DOHH2 (cell line): ENCODE results near the gene GLCE.

ENCODE experiments used
- H3F3A ChIP-seq: fragments of 200-600 bp; sonication (generic), shearing (Covaris generic); 2 replicates; pipeline ENCODE4 v1.6.0; 2016; ENCODE audit warnings: antibody characterized with exemption, mild to moderate bottlenecking; ENCODE audit not compliant: control insufficient read depth, insufficient read depth
- H3K27ac ChIP-seq: fragments of 200-600 bp; sonication (generic); 2 replicates; pipeline ENCODE4 v1.5.1; 2014; ENCODE audit warnings: low read depth, mild to moderate bottlenecking, low read length, moderate library complexity
- H3K27me3 ChIP-seq: fragments of 200-600 bp; sonication (generic); 2 replicates; pipeline ENCODE4 v1.6.1; 2014; ENCODE audit warnings: mild to moderate bottlenecking, low read length, mixed read lengths; ENCODE audit not compliant: control insufficient read depth
- H3K36me3 ChIP-seq: fragments of 200-600 bp; sonication (generic); 2 replicates; pipeline ENCODE4 v1.6.1; 2014; ENCODE audit warnings: mild to moderate bottlenecking, low read length, moderate library complexity, mixed read lengths; ENCODE audit not compliant: control insufficient read depth
- H3K4me1 ChIP-seq: fragments of 200-600 bp; sonication (generic); 2 replicates; pipeline ENCODE4 v1.6.1; 2014; ENCODE audit warnings: mild to moderate bottlenecking, low read length, mixed read lengths; ENCODE audit not compliant: control insufficient read depth
- H3K4me2 ChIP-seq: fragments of 200-600 bp; sonication (generic); 2 replicates; pipeline ENCODE4 v1.6.0; 2014; ENCODE audit warnings: mild to moderate bottlenecking, low read length, moderate library complexity
- H3K4me3 ChIP-seq: fragments of 200-600 bp; sonication (generic); 2 replicates; pipeline ENCODE4 v1.5.1; 2014; ENCODE audit warnings: mild to moderate bottlenecking, low read length, mixed read lengths
- H3K79me2 ChIP-seq: fragments of 200-600 bp; sonication (generic); 2 replicates; pipeline ENCODE4 v1.6.1; 2014; ENCODE audit warnings: mild to moderate bottlenecking, low read length, mixed read lengths; ENCODE audit not compliant: control insufficient read depth
- H3K9me2 ChIP-seq: fragments of 200-600 bp; sonication (generic); replicated peaks from 2 replicates; pipeline ENCODE4 v1.6.1; 2014; ENCODE audit warnings: mild to moderate bottlenecking, low read length, mixed read lengths; ENCODE audit not compliant: control insufficient read depth
- H3K9me3 ChIP-seq: fragments of 200-600 bp; sonication (generic); 2 replicates; pipeline ENCODE4 v1.6.1; 2014; ENCODE audit warnings: antibody characterized with exemption, low read length, mixed read lengths; ENCODE audit not compliant: control insufficient read depth, insufficient read depth
- H4K20me1 ChIP-seq: fragments of 200-600 bp; sonication (generic); 2 replicates; pipeline ENCODE4 v1.6.0; 2014; ENCODE audit warnings: low read depth, mild to moderate bottlenecking, antibody characterized with exemption, low read length, moderate library complexity; ENCODE audit not compliant: control insufficient read depth, insufficient read depth
- EZH2phosphoT487 ChIP-seq: fragments of 200-600 bp; sonication (generic); IDR thresholded peaks from 2 replicates; pipeline ENCODE4 v1.6.1; 2017; ENCODE audit warnings: borderline replicate concordance, mild to moderate bottlenecking, antibody characterized with exemption, low read length, moderate library complexity, mixed read lengths
- TF ChIP-seq, protein P1 (sequence below): fragments of 200-600 bp; sonication (generic); IDR thresholded peaks from one replicate; pipeline ENCODE4 v1.5.1; 2014; ENCODE audit warnings: antibody characterized with exemption, mild to moderate bottlenecking, low read depth, low read length; ENCODE audit not compliant: poor library complexity, severe bottlenecking

Gene GLCE

GRCh38 chr15:69308949-69309348, 148.5 kb downstream of the GLCE start:
- no peak overlapping the region for H3K27ac ChIP-seq
- peaks cover 6% of the 10 kb centered on the region; the same call in 1 of the 2 replicates for H3K4me1 ChIP-seq
- H3K79me2 ChIP-seq: no peaks in the 10 kb centered on the region
- no peak overlapping the region for H3K4me2 ChIP-seq
- H3K27me3 ChIP-seq: peaks cover 2% of the 10 kb centered on the region
- no peak for TF ChIP-seq EZH2phosphoT487
- no peaks in the 10 kb centered on the region for H4K20me1 ChIP-seq
- H3F3A ChIP-seq: no peaks in the 10 kb centered on the region
- H3K36me3 ChIP-seq: no peaks in the 10 kb centered on the region
- no peaks in the 10 kb centered on the region for H3K9me3 ChIP-seq
- no peak overlapping the region for H3K4me3 ChIP-seq
- no peaks in the 10 kb centered on the region for H3K9me2 ChIP-seq

GRCh38 chr15:69311319-69311721, 150.9 kb downstream of the GLCE start:
- Histone ChIP-seq H3K4me3 (no peak overlapping the region), H3K27me3 (peaks cover 9% of the 10 kb centered on the region), H3K4me1 (peaks cover 6% of the 10 kb centered on the region; the same call in 1 of the 2 replicates), H3K4me2 (no peak overlapping the region), H3K79me2 (no peaks in the 10 kb centered on the region), H3K9me3 (no peaks in the 10 kb centered on the region), H3K9me2 (no peaks in the 10 kb centered on the region), H3K27ac (no peak overlapping the region), H4K20me1 (no peaks in the 10 kb centered on the region), H3K36me3 (no peaks in the 10 kb centered on the region), H3F3A (no peaks in the 10 kb centered on the region)
- TF ChIP-seq EZH2phosphoT487: no peak

DNA sequence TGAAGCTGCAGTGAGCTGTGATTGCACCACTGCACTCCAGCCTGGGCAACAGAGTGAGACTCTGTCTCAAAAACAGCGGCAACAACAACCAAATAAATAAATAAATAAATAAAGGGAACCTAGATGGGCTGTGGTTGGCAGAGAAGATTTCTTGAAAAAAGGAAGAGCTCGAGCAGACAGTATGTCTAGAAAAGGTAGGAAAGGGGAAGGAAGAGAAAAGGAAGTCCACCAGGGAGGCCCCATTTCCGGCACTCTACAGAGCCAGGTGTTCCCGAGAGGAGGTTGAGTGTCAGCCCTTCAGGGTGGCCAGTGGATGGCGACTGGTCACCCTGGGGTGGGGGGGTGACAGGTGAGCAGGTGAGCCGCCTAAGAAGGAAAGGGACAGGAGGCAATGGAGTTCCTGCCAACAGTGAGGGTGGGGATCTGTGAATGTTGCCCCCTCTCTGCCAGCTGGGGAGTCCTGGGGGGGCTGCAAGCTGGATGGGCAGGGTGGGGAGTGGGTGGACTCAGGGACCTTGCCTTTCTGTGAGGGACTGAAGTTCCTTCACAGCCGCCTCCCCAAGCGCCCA, 153.1 kb downstream of the GLCE start:
- Histone ChIP-seq H3K36me3 (no peaks in the 10 kb centered on the region), H3K9me2 (no peaks in the 10 kb centered on the region), H3K79me2 (no peaks in the 10 kb centered on the region), H4K20me1 (no peaks in the 10 kb centered on the region), H3K9me3 (no peaks in the 10 kb centered on the region), H3K4me2 (no peak overlapping the region), H3K4me1 (peaks cover 6% of the 10 kb centered on the region; the same call in 1 of the 2 replicates), H3K4me3 (no peak overlapping the region), H3F3A (no peaks in the 10 kb centered on the region), H3K27ac (no peak overlapping the region), H3K27me3 (peaks cover 9% of the 10 kb centered on the region)
- no peak for TF ChIP-seq EZH2phosphoT487
- TF ChIP-seq, protein P1, sequence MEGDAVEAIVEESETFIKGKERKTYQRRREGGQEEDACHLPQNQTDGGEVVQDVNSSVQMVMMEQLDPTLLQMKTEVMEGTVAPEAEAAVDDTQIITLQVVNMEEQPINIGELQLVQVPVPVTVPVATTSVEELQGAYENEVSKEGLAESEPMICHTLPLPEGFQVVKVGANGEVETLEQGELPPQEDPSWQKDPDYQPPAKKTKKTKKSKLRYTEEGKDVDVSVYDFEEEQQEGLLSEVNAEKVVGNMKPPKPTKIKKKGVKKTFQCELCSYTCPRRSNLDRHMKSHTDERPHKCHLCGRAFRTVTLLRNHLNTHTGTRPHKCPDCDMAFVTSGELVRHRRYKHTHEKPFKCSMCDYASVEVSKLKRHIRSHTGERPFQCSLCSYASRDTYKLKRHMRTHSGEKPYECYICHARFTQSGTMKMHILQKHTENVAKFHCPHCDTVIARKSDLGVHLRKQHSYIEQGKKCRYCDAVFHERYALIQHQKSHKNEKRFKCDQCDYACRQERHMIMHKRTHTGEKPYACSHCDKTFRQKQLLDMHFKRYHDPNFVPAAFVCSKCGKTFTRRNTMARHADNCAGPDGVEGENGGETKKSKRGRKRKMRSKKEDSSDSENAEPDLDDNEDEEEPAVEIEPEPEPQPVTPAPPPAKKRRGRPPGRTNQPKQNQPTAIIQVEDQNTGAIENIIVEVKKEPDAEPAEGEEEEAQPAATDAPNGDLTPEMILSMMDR: no peak

DNA sequence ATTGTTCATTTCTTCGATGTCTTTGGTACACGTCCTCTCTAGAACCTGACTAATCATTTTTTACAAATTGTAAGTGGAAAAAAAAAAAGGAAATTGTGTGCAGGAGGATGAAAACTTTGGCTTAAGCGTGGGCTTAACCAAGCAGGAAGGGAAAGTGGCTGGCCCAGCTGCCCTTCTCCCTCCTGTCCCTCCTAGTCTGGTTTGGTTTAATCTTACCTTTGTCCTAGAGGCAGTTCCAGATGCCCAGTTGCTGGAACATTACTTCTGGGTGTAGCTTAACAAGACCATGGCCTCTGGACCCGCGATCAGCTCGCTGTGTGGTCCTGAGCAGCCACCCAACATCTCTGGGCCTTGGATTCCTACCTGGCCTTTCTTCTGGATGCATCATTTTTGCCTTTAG, 153.7 kb downstream of the GLCE start:
- H3K36me3 ChIP-seq: no peaks in the 10 kb centered on the region
- no peaks in the 10 kb centered on the region for H3K79me2 ChIP-seq
- H3K4me2 ChIP-seq: no peak overlapping the region
- no peaks in the 10 kb centered on the region for H3F3A ChIP-seq
- peaks cover 9% of the 10 kb centered on the region for H3K27me3 ChIP-seq
- no peaks in the 10 kb centered on the region for H4K20me1 ChIP-seq
- H3K9me3 ChIP-seq: no peaks in the 10 kb centered on the region
- H3K4me1 ChIP-seq: peaks cover 6% of the 10 kb centered on the region; the same call in 1 of the 2 replicates
- H3K4me3 ChIP-seq: no peak overlapping the region
- H3K27ac ChIP-seq: no peak overlapping the region
- H3K9me2 ChIP-seq: no peaks in the 10 kb centered on the region
- TF ChIP-seq EZH2phosphoT487: no peak
- TF ChIP-seq, protein P1: no peak
